OCI-LY7 (cell line): Measurements from ENCODE around the gene LCAT.

Experiments used
- EZH2phosphoT487 ChIP-seq: fragments of 200-600 bp; sonication (generic); IDR thresholded peaks from 2 replicates; pipeline ENCODE4 v1.6.1; 2018; ENCODE audit warnings: low read depth, borderline replicate concordance, mild to moderate bottlenecking, mixed run types, antibody characterized with exemption, low read length, moderate library complexity, mixed read lengths
- TF ChIP-seq, protein P1 (sequence below): fragments of 200-600 bp; sonication (generic); conservative IDR thresholded peaks from 2 replicates; pipeline ENCODE4 v1.5.1; 2014; ENCODE audit warnings: mild to moderate bottlenecking, antibody characterized with exemption, low read length, moderate library complexity, mixed read lengths

- TF ChIP-seq, protein P1, sequence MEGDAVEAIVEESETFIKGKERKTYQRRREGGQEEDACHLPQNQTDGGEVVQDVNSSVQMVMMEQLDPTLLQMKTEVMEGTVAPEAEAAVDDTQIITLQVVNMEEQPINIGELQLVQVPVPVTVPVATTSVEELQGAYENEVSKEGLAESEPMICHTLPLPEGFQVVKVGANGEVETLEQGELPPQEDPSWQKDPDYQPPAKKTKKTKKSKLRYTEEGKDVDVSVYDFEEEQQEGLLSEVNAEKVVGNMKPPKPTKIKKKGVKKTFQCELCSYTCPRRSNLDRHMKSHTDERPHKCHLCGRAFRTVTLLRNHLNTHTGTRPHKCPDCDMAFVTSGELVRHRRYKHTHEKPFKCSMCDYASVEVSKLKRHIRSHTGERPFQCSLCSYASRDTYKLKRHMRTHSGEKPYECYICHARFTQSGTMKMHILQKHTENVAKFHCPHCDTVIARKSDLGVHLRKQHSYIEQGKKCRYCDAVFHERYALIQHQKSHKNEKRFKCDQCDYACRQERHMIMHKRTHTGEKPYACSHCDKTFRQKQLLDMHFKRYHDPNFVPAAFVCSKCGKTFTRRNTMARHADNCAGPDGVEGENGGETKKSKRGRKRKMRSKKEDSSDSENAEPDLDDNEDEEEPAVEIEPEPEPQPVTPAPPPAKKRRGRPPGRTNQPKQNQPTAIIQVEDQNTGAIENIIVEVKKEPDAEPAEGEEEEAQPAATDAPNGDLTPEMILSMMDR = no peak
- no peak for TF ChIP-seq EZH2phosphoT487
Observed at GRCh38 chr16:67917140-67917851, 26.6 kb downstream of the LCAT start.
